ENCODE data around the gene EYS. TPM values are rescaled to one million over a fixed set of nuclear protein-coding genes. Genes with fewer than 3 reads are reported as not detected.
A peak's percentile ranks its signal among the peaks of the same experiment; 100 is the strongest.

The EYS gene
- total and polyA plus RNA-seq, 2 of the 13 experiments (the other 11 are each of a cell fraction or from before 2014, with no cell fraction given), result 0.04 to 0.07 TPM

DNA sequence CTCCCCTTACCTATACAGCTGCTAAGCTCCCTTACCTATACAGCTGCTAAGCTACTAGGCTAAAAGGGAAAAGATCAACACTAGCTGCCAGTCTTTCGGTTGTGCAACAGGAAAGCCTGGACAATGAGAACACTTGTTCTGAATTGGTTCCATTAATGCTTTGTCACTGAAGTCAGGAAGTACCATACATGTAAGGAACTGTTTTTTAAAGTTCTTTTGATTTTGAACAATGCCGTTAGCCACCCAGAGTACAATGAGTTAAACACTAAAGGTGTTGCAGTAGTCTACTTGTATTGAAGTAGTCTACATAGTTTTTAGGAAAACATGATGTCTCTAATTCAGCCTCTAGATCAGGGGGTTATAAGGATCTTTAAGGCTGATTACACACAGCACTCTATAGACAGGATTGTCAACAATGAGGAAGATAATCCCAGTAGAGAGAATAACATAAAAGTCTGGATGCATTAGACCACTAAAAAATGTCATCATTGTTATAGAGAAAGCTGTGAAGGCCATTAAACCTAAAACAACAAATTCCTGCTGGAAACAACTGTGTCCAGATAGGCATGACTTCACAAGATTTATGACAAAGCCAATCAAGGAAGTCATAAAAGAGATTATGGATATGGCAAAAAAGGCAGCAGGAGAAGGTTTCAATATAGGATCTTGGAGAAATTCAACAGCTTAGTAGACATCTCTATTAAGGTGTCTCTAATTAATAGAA lies 1765.1 kb downstream of the EYS start (continued):
- TF ChIP-seq, protein P1, sequence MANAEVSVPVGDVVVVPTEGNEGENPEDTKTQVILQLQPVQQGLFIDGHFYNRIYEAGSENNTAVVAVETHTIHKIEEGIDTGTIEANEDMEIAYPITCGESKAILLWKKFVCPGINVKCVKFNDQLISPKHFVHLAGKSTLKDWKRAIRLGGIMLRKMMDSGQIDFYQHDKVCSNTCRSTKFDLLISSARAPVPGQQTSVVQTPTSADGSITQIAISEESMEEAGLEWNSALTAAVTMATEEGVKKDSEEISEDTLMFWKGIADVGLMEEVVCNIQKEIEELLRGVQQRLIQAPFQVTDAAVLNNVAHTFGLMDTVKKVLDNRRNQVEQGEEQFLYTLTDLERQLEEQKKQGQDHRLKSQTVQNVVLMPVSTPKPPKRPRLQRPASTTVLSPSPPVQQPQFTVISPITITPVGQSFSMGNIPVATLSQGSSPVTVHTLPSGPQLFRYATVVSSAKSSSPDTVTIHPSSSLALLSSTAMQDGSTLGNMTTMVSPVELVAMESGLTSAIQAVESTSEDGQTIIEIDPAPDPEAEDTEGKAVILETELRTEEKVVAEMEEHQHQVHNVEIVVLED (CRISPR knock-in tag; IDR thresholded peaks at IDR 0.05; ENCODE audit: borderline replicate concordance), result no peak
- TF ChIP-seq FOXM1 (CRISPR knock-in tag; IDR thresholded peaks at IDR 0.05) (no peak), RELA (CRISPR knock-in tag; IDR thresholded peaks at IDR 0.05) (no peak), ZNF136 (CRISPR knock-in tag; IDR thresholded peaks at IDR 0.05; ENCODE audit: low read depth) (no peak), RBFOX2 (IDR thresholded peaks at IDR 0.05; ENCODE audit: low read depth, low read length) (no peak), ZNF468 (CRISPR knock-in tag; IDR thresholded peaks at IDR 0.05) (no peak), TBX2 (CRISPR knock-in tag; IDR thresholded peaks at IDR 0.05; ENCODE audit: borderline replicate concordance) (peak; percentile 87; the same call in 1 of the 2 replicates), REPIN1 (CRISPR knock-in tag; IDR thresholded peaks at IDR 0.05; ENCODE audit: borderline replicate concordance, low read depth) (no peak)
- TF ChIP-seq, protein P2, sequence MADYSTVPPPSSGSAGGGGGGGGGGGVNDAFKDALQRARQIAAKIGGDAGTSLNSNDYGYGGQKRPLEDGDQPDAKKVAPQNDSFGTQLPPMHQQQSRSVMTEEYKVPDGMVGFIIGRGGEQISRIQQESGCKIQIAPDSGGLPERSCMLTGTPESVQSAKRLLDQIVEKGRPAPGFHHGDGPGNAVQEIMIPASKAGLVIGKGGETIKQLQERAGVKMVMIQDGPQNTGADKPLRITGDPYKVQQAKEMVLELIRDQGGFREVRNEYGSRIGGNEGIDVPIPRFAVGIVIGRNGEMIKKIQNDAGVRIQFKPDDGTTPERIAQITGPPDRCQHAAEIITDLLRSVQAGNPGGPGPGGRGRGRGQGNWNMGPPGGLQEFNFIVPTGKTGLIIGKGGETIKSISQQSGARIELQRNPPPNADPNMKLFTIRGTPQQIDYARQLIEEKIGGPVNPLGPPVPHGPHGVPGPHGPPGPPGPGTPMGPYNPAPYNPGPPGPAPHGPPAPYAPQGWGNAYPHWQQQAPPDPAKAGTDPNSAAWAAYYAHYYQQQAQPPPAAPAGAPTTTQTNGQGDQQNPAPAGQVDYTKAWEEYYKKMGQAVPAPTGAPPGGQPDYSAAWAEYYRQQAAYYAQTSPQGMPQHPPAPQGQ (CRISPR knock-in tag; IDR thresholded peaks at IDR 0.05; ENCODE audit: borderline replicate concordance), result no peak
- TF ChIP-seq, protein P3, sequence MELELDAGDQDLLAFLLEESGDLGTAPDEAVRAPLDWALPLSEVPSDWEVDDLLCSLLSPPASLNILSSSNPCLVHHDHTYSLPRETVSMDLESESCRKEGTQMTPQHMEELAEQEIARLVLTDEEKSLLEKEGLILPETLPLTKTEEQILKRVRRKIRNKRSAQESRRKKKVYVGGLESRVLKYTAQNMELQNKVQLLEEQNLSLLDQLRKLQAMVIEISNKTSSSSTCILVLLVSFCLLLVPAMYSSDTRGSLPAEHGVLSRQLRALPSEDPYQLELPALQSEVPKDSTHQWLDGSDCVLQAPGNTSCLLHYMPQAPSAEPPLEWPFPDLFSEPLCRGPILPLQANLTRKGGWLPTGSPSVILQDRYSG (CRISPR knock-in tag; IDR thresholded peaks at IDR 0.05), result no peak
- TF ChIP-seq, protein P4, sequence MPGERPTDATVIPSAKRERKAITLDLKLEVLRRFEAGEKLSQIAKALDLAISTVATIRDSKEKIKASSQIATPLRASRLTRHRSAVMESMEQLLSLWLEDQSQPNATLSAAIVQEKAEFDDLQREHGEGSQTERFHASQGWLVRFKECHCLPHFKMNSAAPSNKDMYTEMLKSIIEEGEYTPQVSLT (CRISPR knock-in tag; IDR thresholded peaks at IDR 0.05; ENCODE audit: borderline replicate concordance, low read depth), result no peak
- TF ChIP-seq, protein P5, sequence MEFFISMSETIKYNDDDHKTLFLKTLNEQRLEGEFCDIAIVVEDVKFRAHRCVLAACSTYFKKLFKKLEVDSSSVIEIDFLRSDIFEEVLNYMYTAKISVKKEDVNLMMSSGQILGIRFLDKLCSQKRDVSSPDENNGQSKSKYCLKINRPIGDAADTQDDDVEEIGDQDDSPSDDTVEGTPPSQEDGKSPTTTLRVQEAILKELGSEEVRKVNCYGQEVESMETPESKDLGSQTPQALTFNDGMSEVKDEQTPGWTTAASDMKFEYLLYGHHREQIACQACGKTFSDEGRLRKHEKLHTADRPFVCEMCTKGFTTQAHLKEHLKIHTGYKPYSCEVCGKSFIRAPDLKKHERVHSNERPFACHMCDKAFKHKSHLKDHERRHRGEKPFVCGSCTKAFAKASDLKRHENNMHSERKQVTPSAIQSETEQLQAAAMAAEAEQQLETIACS (CRISPR knock-in tag; IDR thresholded peaks at IDR 0.05), result no peak
- TF ChIP-seq, protein P6, sequence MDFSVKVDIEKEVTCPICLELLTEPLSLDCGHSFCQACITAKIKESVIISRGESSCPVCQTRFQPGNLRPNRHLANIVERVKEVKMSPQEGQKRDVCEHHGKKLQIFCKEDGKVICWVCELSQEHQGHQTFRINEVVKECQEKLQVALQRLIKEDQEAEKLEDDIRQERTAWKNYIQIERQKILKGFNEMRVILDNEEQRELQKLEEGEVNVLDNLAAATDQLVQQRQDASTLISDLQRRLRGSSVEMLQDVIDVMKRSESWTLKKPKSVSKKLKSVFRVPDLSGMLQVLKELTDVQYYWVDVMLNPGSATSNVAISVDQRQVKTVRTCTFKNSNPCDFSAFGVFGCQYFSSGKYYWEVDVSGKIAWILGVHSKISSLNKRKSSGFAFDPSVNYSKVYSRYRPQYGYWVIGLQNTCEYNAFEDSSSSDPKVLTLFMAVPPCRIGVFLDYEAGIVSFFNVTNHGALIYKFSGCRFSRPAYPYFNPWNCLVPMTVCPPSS (IDR thresholded peaks at IDR 0.05), result no peak
- TF ChIP-seq, protein P7, sequence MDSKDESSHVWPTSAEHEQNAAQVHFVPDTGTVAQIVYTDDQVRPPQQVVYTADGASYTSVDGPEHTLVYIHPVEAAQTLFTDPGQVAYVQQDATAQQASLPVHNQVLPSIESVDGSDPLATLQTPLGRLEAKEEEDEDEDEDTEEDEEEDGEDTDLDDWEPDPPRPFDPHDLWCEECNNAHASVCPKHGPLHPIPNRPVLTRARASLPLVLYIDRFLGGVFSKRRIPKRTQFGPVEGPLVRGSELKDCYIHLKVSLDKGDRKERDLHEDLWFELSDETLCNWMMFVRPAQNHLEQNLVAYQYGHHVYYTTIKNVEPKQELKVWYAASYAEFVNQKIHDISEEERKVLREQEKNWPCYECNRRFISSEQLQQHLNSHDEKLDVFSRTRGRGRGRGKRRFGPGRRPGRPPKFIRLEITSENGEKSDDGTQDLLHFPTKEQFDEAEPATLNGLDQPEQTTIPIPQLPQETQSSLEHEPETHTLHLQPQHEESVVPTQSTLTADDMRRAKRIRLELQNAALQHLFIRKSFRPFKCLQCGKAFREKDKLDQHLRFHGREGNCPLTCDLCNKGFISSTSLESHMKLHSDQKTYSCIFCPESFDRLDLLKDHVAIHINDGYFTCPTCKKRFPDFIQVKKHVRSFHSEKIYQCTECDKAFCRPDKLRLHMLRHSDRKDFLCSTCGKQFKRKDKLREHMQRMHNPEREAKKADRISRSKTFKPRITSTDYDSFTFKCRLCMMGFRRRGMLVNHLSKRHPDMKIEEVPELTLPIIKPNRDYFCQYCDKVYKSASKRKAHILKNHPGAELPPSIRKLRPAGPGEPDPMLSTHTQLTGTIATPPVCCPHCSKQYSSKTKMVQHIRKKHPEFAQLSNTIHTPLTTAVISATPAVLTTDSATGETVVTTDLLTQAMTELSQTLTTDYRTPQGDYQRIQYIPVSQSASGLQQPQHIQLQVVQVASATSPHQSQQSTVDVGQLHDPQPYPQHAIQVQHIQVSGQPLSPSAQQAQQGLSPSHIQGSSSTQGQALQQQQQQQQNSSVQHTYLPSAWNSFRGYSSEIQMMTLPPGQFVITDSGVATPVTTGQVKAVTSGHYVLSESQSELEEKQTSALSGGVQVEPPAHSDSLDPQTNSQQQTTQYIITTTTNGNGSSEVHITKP (CRISPR knock-in tag; IDR thresholded peaks at IDR 0.05; ENCODE audit: low read depth), result 0 out of 2 replicates have a peak, but pooled peaks have one; percentile 24

Data from HepG2 (cell line).